IMR-90 (cell line): ENCODE data around the gene RAD51D. TPM values are rescaled to one million over a fixed set of nuclear protein-coding genes. Genes with fewer than 3 reads are reported as not detected.

Experiments used
- ATAC-seq: fragments of 200-7000 bp; cut with Tn5 transposase; 2 replicates; pipeline ENCODE4 v1.9.1; 2020; ENCODE audit warnings: low read depth, mild to moderate bottlenecking, moderate library complexity
- BruUV-seq: library from RNA; stranded (reverse); fragments of 400-500 nt; replicated peaks from 2 replicates; lab custom pipeline; 2021; lab: Mats Ljungman, UMichigan
- CTCF ChIA-PET: fragments of 300-600 bp; formaldehyde crosslinking; extraction: SDS; loops from one replicate; lab custom pipeline; 2021; ENCODE audit warnings: antibody characterized with exemption; lab: Yijun Ruan, JAX
- POLR2A ChIA-PET: fragments of 300-600 bp; sonication (Branson Sonifier 250); formaldehyde crosslinking; loops from one replicate; lab custom pipeline; 2022; ENCODE audit warnings: antibody characterized with exemption; ENCODE audit not compliant: unreplicated experiment; lab: Charles Lee
- DNase-seq: peaks from one replicate; pipeline ENCODE4 v3.0.0; 2013
- H2AFZ ChIP-seq: replicated peaks from 2 replicates; pipeline ENCODE3; 2013; ENCODE audit warnings: low read length, mild to moderate bottlenecking; ENCODE audit not compliant: poor library complexity
- H2AK5ac ChIP-seq: 2 replicates; pipeline ENCODE4 v1.6.1; 2013; ENCODE audit warnings: low read depth, low read length, inconsistent platforms
- H2AK9ac ChIP-seq: replicated peaks from 2 replicates; pipeline ENCODE3; 2013; ENCODE audit warnings: mild to moderate bottlenecking, low read depth, low read length, moderate library complexity; ENCODE audit not compliant: poor library complexity
- H2BK120ac ChIP-seq: 2 replicates; pipeline ENCODE4 v1.6.1; 2013; ENCODE audit warnings: low read depth, low read length, inconsistent platforms
- H2BK15ac ChIP-seq: 3 replicates; pipeline ENCODE4 v1.6.1; 2013; ENCODE audit warnings: low read depth, low read length, inconsistent platforms
- H2BK20ac ChIP-seq: 2 replicates; pipeline ENCODE4 v1.6.1; 2013; ENCODE audit warnings: low read depth, mild to moderate bottlenecking, inconsistent platforms, low read length, moderate library complexity
- H2BK5ac ChIP-seq: 2 replicates; pipeline ENCODE4 v1.6.1; 2013; ENCODE audit warnings: mild to moderate bottlenecking, low read depth, low read length, inconsistent platforms; ENCODE audit not compliant: poor library complexity, severe bottlenecking
- H3K14ac ChIP-seq: replicated peaks from 2 replicates; pipeline ENCODE4 v1.6.1; 2013; ENCODE audit warnings: low read depth, low read length, inconsistent platforms
- H3K18ac ChIP-seq: 2 replicates; pipeline ENCODE4 v1.6.1; 2013; ENCODE audit warnings: low read depth, low read length, control low read depth
- H3K23ac ChIP-seq: 2 replicates; pipeline ENCODE4 v1.6.1; 2013; ENCODE audit warnings: low read depth, low read length, inconsistent platforms
- H3K27ac ChIP-seq: 2 replicates; pipeline ENCODE4 v1.5.1; 2013; ENCODE audit warnings: mild to moderate bottlenecking, control low read depth, low read length; ENCODE audit not compliant: insufficient read depth
- H3K27me3 ChIP-seq: 2 replicates; pipeline ENCODE4 v1.6.1; 2013; ENCODE audit warnings: low read length; ENCODE audit not compliant: control insufficient read depth, insufficient read depth
- H3K36me3 ChIP-seq: 2 replicates; pipeline ENCODE4 v1.6.1; 2013; ENCODE audit warnings: low read length, mixed read lengths; ENCODE audit not compliant: control insufficient read depth, insufficient read depth
- H3K4ac ChIP-seq: 2 replicates; pipeline ENCODE4 v1.6.1; 2013; ENCODE audit warnings: low read depth, low read length, inconsistent platforms
- H3K4me1 ChIP-seq: 2 replicates; pipeline ENCODE4 v1.6.1; 2013; ENCODE audit warnings: low read length, mixed read lengths; ENCODE audit not compliant: control insufficient read depth, insufficient read depth
- H3K4me2 ChIP-seq: 2 replicates; pipeline ENCODE4 v1.6.1; 2013; ENCODE audit warnings: low read depth, mild to moderate bottlenecking, control low read depth, low read length, moderate library complexity
- H3K4me3 ChIP-seq: 2 replicates; pipeline ENCODE4 v1.5.1; 2013; ENCODE audit warnings: low read depth, mild to moderate bottlenecking, control low read depth, low read length, moderate library complexity; ENCODE audit not compliant: insufficient read depth
- H3K56ac ChIP-seq: 2 replicates; pipeline ENCODE4 v1.6.1; 2013; ENCODE audit warnings: low read length, inconsistent platforms; ENCODE audit not compliant: insufficient read depth; ENCODE audit errors: extremely low read depth
- H3K79me1 ChIP-seq, 2 experiments: 2 replicates each; pipeline ENCODE4 v1.6.1; 2013; ENCODE audit warnings: low read length in 2 of 2, inconsistent platforms in 1 of 2, low read depth in 1 of 2
- H3K9ac ChIP-seq: 2 replicates; pipeline ENCODE4 v1.6.1; 2013; ENCODE audit warnings: low read depth, low read length, control low read depth
- H3K9me1 ChIP-seq: 2 replicates; pipeline ENCODE4 v1.6.1; 2013; ENCODE audit warnings: low read length, inconsistent platforms; ENCODE audit not compliant: insufficient read depth
- H3K9me3 ChIP-seq: 2 replicates; pipeline ENCODE4 v1.6.1; 2013; ENCODE audit warnings: low read length; ENCODE audit not compliant: control insufficient read depth, insufficient read depth
- H4K20me1 ChIP-seq: 2 replicates; pipeline ENCODE4 v1.6.1; 2013; ENCODE audit warnings: low read length, inconsistent platforms; ENCODE audit not compliant: insufficient read depth
- H4K5ac ChIP-seq: 2 replicates; pipeline ENCODE4 v1.6.1; 2013; ENCODE audit warnings: mild to moderate bottlenecking, low read depth, low read length, control low read depth
- H4K8ac ChIP-seq, 2 experiments: 2 replicates each; pipeline ENCODE4 v1.6.1; 2013; ENCODE audit warnings: low read depth in 2 of 2, low read length in 2 of 2, control low read depth in 1 of 2, inconsistent platforms in 1 of 2
- H4K91ac ChIP-seq: 2 replicates; pipeline ENCODE4 v1.6.1; 2013; ENCODE audit warnings: low read depth, low read length, inconsistent platforms; ENCODE audit not compliant: insufficient read depth
- CTCF ChIP-seq: conservative IDR thresholded peaks from 2 replicates; pipeline ENCODE4 v1.5.1; 2012; ENCODE audit warnings: mild to moderate bottlenecking, low read depth, low read length, improper control_type of control experiment
- FOS ChIP-seq: fragments of 150-350 bp; IDR thresholded peaks from 2 replicates; pipeline ENCODE4 v1.6.1; 2016; ENCODE audit warnings: low read depth, low read length
- MAFK ChIP-seq: IDR thresholded peaks from 2 replicates; pipeline ENCODE4 v1.6.1; 2012; ENCODE audit warnings: low read depth, low read length, improper control_type of control experiment
- RAD21 ChIP-seq: IDR thresholded peaks from 2 replicates; pipeline ENCODE4 v1.6.1; 2012; ENCODE audit warnings: low read length, improper control_type of control experiment
- SMC3 ChIP-seq: fragments of 150-350 bp; IDR thresholded peaks from 2 replicates; pipeline ENCODE4 v1.6.1; 2016; ENCODE audit warnings: low read depth, mild to moderate bottlenecking, antibody characterized with exemption, low read length, moderate library complexity
- dilution Hi-C: fragments of 300-500 bp; cut with HindIII; formaldehyde crosslinking; loops from one replicate; pipeline ENCODE4 v1.14.3; 2018; ENCODE audit warnings: low sequenced_read_pairs; ENCODE audit not compliant: unreplicated experiment
- in situ Hi-C: fragments of 300-500 bp; cut with MboI; formaldehyde crosslinking; loops from 3 replicates; pipeline ENCODE4 v1.14.3; 2019; ENCODE audit warnings: low sequenced_read_pairs, inconsistent platforms, mixed read lengths
- intact Hi-C: fragments of 100-400 bp; cut with micrococcal nuclease; formaldehyde crosslinking; loops from 2 replicates; pipeline ENCODE4 v1.10.0; 2022
- polyA plus RNA-seq, 3 experiments: library from polyadenylated mRNA; depleted of rRNA; stranded (reverse); fragments of >200 nt; gene quantifications; 2 replicates each; pipeline ENCODE4 v1.2.3, GENCODE V29; 2012; ENCODE audit warnings: low replicate concordance in 1 of 3
- total RNA-seq: library from RNA; depleted of rRNA; stranded (reverse); fragments of >200 nt; gene quantifications from 2 replicates; pipeline ENCODE4 v1.2.3, GENCODE V29; 2012

RAD51D gene
- total and polyA plus RNA-seq, 2 of the 4 experiments (the other 2 are of a cell fraction): 10.8 to 12.7 TPM

DNA sequence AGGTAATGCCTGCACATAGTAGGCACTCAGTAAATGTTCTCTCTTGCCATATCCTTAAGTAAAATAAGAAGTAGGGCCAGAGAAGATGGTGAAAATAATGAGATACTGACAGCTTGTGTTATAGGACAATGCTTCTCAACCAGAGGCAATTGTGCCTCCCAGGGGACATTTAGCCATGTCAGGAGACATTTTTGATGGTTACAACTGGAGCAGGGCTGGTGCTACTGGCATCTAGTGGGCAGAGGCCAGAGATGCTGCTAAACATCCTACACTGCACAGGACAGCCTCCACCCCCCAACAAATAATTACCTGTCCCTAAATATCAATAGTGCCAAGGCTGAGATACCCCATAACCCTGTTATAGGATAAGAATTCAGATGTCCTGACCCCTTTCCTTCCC is 1.7 kb downstream of the RAD51D start:
- intact Hi-C loops (loop anchor here (5.0 kb wide), 1 partner anchor 136 kb away; the partner anchor contains the start of gene LIG3), dilution Hi-C loops (no loop called here), in situ Hi-C loops (loop anchor here (25.0 kb wide), 2 partner anchors 481 to 856 kb away; partner anchors contain the start of genes CCL2 and CCL7)
- no peak overlapping the region for H2BK20ac ChIP-seq
- no TSS peak for BruUV-seq
- H3K9me1 ChIP-seq: peaks cover 9% of the 10 kb centered on the region
- H3K27me3 ChIP-seq: no peaks in the 10 kb centered on the region
- peaks cover 23 to 44% of the 10 kb centered on the region in 2 experiments for H3K79me1 ChIP-seq
- no peak overlapping the region for H3K4ac ChIP-seq
- ChIA-PET CTCF (interaction anchor here (0.7 to 1.0 kb wide), 2 partner anchors 37 to 700 kb away, joined by 3 to 7 read pairs; no protein-coding TSS in a partner anchor), POLR2A (no interaction called here)
- H3K9ac ChIP-seq: no peak overlapping the region
- peaks cover 7% of the 10 kb centered on the region; the same call in 1 of the 2 replicates for H3K36me3 ChIP-seq
- no peak overlapping the region for H2AK9ac ChIP-seq
- TF ChIP-seq SMC3: peak; percentile 42
- TF ChIP-seq RAD21: peak; percentile 51
- TF ChIP-seq CTCF: peak; percentile 37
- no peak for TF ChIP-seq FOS
- no peak for TF ChIP-seq MAFK
- no peak overlapping the region for H2BK120ac ChIP-seq
- no peak overlapping the region for H4K8ac ChIP-seq
- H4K91ac ChIP-seq: no peak overlapping the region
- peaks cover 6% of the 10 kb centered on the region for H3K4me1 ChIP-seq
- no peak overlapping the region for H3K18ac ChIP-seq
- H3K4me2 ChIP-seq: no peak overlapping the region
- H2AK5ac ChIP-seq: no peak overlapping the region
- no peak overlapping the region for H3K23ac ChIP-seq
- H4K5ac ChIP-seq: no peak overlapping the region
- no peak overlapping the region for H2BK5ac ChIP-seq
- H3K9me3 ChIP-seq: no peaks in the 10 kb centered on the region
- no peak overlapping the region for H3K56ac ChIP-seq
- no peak overlapping the region for H2AFZ ChIP-seq
- no peak overlapping the region for H3K4me3 ChIP-seq
- no peak overlapping the region for H3K14ac ChIP-seq
- no peaks in the 10 kb centered on the region for H4K20me1 ChIP-seq
- peak; percentile 23 for DNase-seq
- H2BK15ac ChIP-seq: no peak overlapping the region
- ATAC-seq: no peak
- no peak overlapping the region for H3K27ac ChIP-seq
